ENCODE results near the gene EPB41L1. TPM values are rescaled to one million over a fixed set of nuclear protein-coding genes. Genes with fewer than 3 reads are reported as not detected.

Gene EPB41L1
- total RNA-seq, 1 donor from 2014 or later, result 2.1 TPM

GRCh38 chr20:36203861-36204260 is 49.3 kb downstream of the EPB41L1 start:
- FAIRE-seq (no peak), DNase-seq (ENCODE audit: low read depth) (no peak)
- TF ChIP-seq CTCF (IDR thresholded peaks at IDR 0.05; ENCODE audit: insufficient read depth, low read length, severe bottlenecking), result no peak
- Histone ChIP-seq H3K36me3 (ENCODE audit: control insufficient read depth, insufficient read depth, low read length) (no peaks in the 10 kb centered on the region), H3K27me3 (ENCODE audit: control insufficient read depth, insufficient read depth, low read length) (no peaks in the 10 kb centered on the region), H3K4me3 (ENCODE audit: low read depth, low read length) (no peak overlapping the region)

GRCh38 chr20:36205026-36205425 is 50.5 kb downstream of the EPB41L1 start:
- H3K36me3 ChIP-seq (ENCODE audit: control insufficient read depth, insufficient read depth, low read length), result no peaks in the 10 kb centered on the region
- H3K4me3 ChIP-seq (ENCODE audit: low read depth, low read length), result no peak overlapping the region
- no peaks in the 10 kb centered on the region for H3K27me3 ChIP-seq (ENCODE audit: control insufficient read depth, insufficient read depth, low read length)
- DNase-seq (ENCODE audit: low read depth), result no peak
- FAIRE-seq, result no peak
- TF ChIP-seq CTCF (IDR thresholded peaks at IDR 0.05; ENCODE audit: insufficient read depth, low read length, severe bottlenecking), result no peak

GRCh38 chr20:36206068-36206467 is 51.5 kb downstream of the EPB41L1 start:
- Histone ChIP-seq H3K27me3 (ENCODE audit: control insufficient read depth, insufficient read depth, low read length) (no peaks in the 10 kb centered on the region), H3K36me3 (ENCODE audit: control insufficient read depth, insufficient read depth, low read length) (no peaks in the 10 kb centered on the region), H3K4me3 (ENCODE audit: low read depth, low read length) (no peak overlapping the region)
- FAIRE-seq (no peak), DNase-seq (ENCODE audit: low read depth) (no peak)
- TF ChIP-seq CTCF (IDR thresholded peaks at IDR 0.05; ENCODE audit: insufficient read depth, low read length, severe bottlenecking), result no peak

GRCh38 chr20:36206641-36207040 is 52.1 kb downstream of the EPB41L1 start:
- no peaks in the 10 kb centered on the region for H3K27me3 ChIP-seq (ENCODE audit: control insufficient read depth, insufficient read depth, low read length)
- no peak for DNase-seq (ENCODE audit: low read depth)
- no peak for FAIRE-seq
- no peaks in the 10 kb centered on the region for H3K36me3 ChIP-seq (ENCODE audit: control insufficient read depth, insufficient read depth, low read length)
- no peak for TF ChIP-seq CTCF (IDR thresholded peaks at IDR 0.05; ENCODE audit: insufficient read depth, low read length, severe bottlenecking)
- H3K4me3 ChIP-seq (ENCODE audit: low read depth, low read length), result no peak overlapping the region

GRCh38 chr20:36207602-36208001 is 53.1 kb downstream of the EPB41L1 start:
- FAIRE-seq (no peak), DNase-seq (ENCODE audit: low read depth) (no peak)
- TF ChIP-seq CTCF (IDR thresholded peaks at IDR 0.05; ENCODE audit: insufficient read depth, low read length, severe bottlenecking), result no peak
- H3K27me3 ChIP-seq (ENCODE audit: control insufficient read depth, insufficient read depth, low read length), result no peaks in the 10 kb centered on the region
- no peak overlapping the region for H3K4me3 ChIP-seq (ENCODE audit: low read depth, low read length)
- H3K36me3 ChIP-seq (ENCODE audit: control insufficient read depth, insufficient read depth, low read length), result no peaks in the 10 kb centered on the region

GRCh38 chr20:36208257-36208656 is 53.7 kb downstream of the EPB41L1 start:
- no peak for DNase-seq (ENCODE audit: low read depth)
- FAIRE-seq, result no peak

More at GRCh38 chr20:36208257-36208656, 53.7 kb downstream of the EPB41L1 start:
- H3K36me3 ChIP-seq (ENCODE audit: control insufficient read depth, insufficient read depth, low read length), result no peaks in the 10 kb centered on the region
- no peak for TF ChIP-seq CTCF (IDR thresholded peaks at IDR 0.05; ENCODE audit: insufficient read depth, low read length, severe bottlenecking)
- H3K4me3 ChIP-seq (ENCODE audit: low read depth, low read length), result no peak overlapping the region
- no peaks in the 10 kb centered on the region for H3K27me3 ChIP-seq (ENCODE audit: control insufficient read depth, insufficient read depth, low read length)
